Astrocyte (in vitro differentiated cells and primary cell): ENCODE data around the gene DDTL. TPM values are rescaled to one million over a fixed set of nuclear protein-coding genes. Genes with fewer than 3 reads are reported as not detected.

Source experiments
- DNase-seq: peaks from one replicate; pipeline ENCODE4 v3.0.0-alpha.2; 2010; ENCODE audit warnings: low read depth
- FAIRE-seq: peaks from 2 replicates; lab custom pipeline; 2011; peaks lifted over from hg19 to GRCh38; lab: Jason Lieb, UNC
- H2AFZ ChIP-seq: 2 replicates; pipeline ENCODE4 v1.6.0; 2012; ENCODE audit warnings: low read depth, low read length, inconsistent platforms
- H3K27ac ChIP-seq: 2 replicates; pipeline ENCODE4 v1.5.1; 2011; ENCODE audit warnings: low read depth, low read length, inconsistent platforms
- H3K27me3 ChIP-seq: 2 replicates; pipeline ENCODE4 v1.6.0; 2011; ENCODE audit warnings: low read length, inconsistent platforms; ENCODE audit not compliant: insufficient read depth
- H3K36me3 ChIP-seq: 2 replicates; pipeline ENCODE4 v1.5.1; 2011; ENCODE audit warnings: low read length, inconsistent platforms; ENCODE audit not compliant: insufficient read depth
- H3K4me1 ChIP-seq: 2 replicates; pipeline ENCODE4 v1.5.1; 2011; ENCODE audit warnings: low read length, inconsistent platforms; ENCODE audit not compliant: insufficient read depth
- H3K4me2 ChIP-seq: 2 replicates; pipeline ENCODE4 v1.6.0; 2012; ENCODE audit warnings: low read length, inconsistent platforms
- H3K4me3 ChIP-seq: 2 replicates; pipeline ENCODE4 v1.5.1; 2011; ENCODE audit warnings: low read depth, mild to moderate bottlenecking, low read length, inconsistent platforms; ENCODE audit not compliant: insufficient read depth
- H3K79me2 ChIP-seq: 2 replicates; pipeline ENCODE4 v1.6.0; 2012; ENCODE audit warnings: mild to moderate bottlenecking, low read length, inconsistent platforms; ENCODE audit not compliant: insufficient read depth
- H3K9ac ChIP-seq: 2 replicates; pipeline ENCODE4 v1.6.0; 2012; ENCODE audit warnings: mild to moderate bottlenecking, low read length, inconsistent platforms
- H3K9me3 ChIP-seq: 2 replicates; pipeline ENCODE4 v1.5.1; 2012; ENCODE audit warnings: low read depth, mild to moderate bottlenecking, low read length, inconsistent platforms; ENCODE audit not compliant: insufficient read depth
- H4K20me1 ChIP-seq: 2 replicates; pipeline ENCODE4 v1.6.0; 2012; ENCODE audit warnings: low read length, inconsistent platforms; ENCODE audit not compliant: insufficient read depth
- H3K27ac Mint-ChIP-seq: one replicate; pipeline ENCODE4 v1.8.0; 2021; ENCODE audit warnings: mild to moderate bottlenecking, mixed read lengths; ENCODE audit not compliant: unreplicated experiment
- H3K27me3 Mint-ChIP-seq: one replicate; pipeline ENCODE4 v1.8.0; 2021; ENCODE audit warnings: low read depth, mixed read lengths; ENCODE audit not compliant: unreplicated experiment
- H3K36me3 Mint-ChIP-seq: one replicate; pipeline ENCODE4 v1.8.0; 2021; ENCODE audit warnings: low read depth, mixed read lengths; ENCODE audit not compliant: unreplicated experiment
- H3K4me1 Mint-ChIP-seq: one replicate; pipeline ENCODE4 v1.8.0; 2021; ENCODE audit warnings: low read depth, mixed read lengths; ENCODE audit not compliant: unreplicated experiment
- H3K4me3 Mint-ChIP-seq: one replicate; pipeline ENCODE4 v1.8.0; 2021; ENCODE audit warnings: mild to moderate bottlenecking, moderate library complexity, mixed read lengths; ENCODE audit not compliant: unreplicated experiment
- H3K9me3 Mint-ChIP-seq: one replicate; pipeline ENCODE4 v1.8.0; 2021; ENCODE audit warnings: mild to moderate bottlenecking, mixed read lengths; ENCODE audit not compliant: unreplicated experiment
- CTCF ChIP-seq: IDR thresholded peaks from 2 replicates; pipeline ENCODE4 v1.5.1; 2011; ENCODE audit warnings: low read depth, mild to moderate bottlenecking, inconsistent platforms, low read length, moderate library complexity; ENCODE audit not compliant: insufficient read depth
- EZH2 ChIP-seq: IDR thresholded peaks from 2 replicates; pipeline ENCODE4 v1.6.1; 2012; ENCODE audit warnings: mild to moderate bottlenecking, low read length, inconsistent platforms; ENCODE audit not compliant: insufficient read depth
- total RNA-seq: library from RNA; stranded (reverse); gene quantifications from 2 replicates; pipeline ENCODE4 v1.2.1, GENCODE V29; 2021

DDTL gene
- total RNA-seq, 1 donor from 2014 or later: 0.75 TPM

- no peaks in the 10 kb centered on the region for H3K9me3 Mint-ChIP-seq
- no peaks in the 10 kb centered on the region for H3K36me3 ChIP-seq
- H2AFZ ChIP-seq: no peak overlapping the region
- H3K9ac ChIP-seq: no peak overlapping the region
- H3K79me2 ChIP-seq: peaks cover 17% of the 10 kb centered on the region
- peaks cover 18% of the 10 kb centered on the region for H3K27me3 Mint-ChIP-seq
- peaks cover 4% of the 10 kb centered on the region for H3K4me1 Mint-ChIP-seq
- H3K4me3 Mint-ChIP-seq: no peak overlapping the region
- H3K9me3 ChIP-seq: no peaks in the 10 kb centered on the region
- H3K27ac Mint-ChIP-seq: no peak overlapping the region
- H3K4me3 ChIP-seq: no peak overlapping the region
- H4K20me1 ChIP-seq: peaks cover 8% of the 10 kb centered on the region
- TF ChIP-seq CTCF: no peak
- TF ChIP-seq EZH2: no peak
- H3K27ac ChIP-seq: no peak overlapping the region
- FAIRE-seq (no peak), DNase-seq (no peak)
- no peaks in the 10 kb centered on the region for H3K27me3 ChIP-seq
- H3K4me2 ChIP-seq: no peak overlapping the region
- H3K36me3 Mint-ChIP-seq: peaks cover 1% of the 10 kb centered on the region
- peaks cover 12% of the 10 kb centered on the region for H3K4me1 ChIP-seq
Observed at GRCh38 chr22:24008381-24009226, 41.9 kb downstream of the DDTL start.

GRCh38 chr22:24009227-24010017 is 42.7 kb downstream of the DDTL start:
- Histone ChIP-seq H3K36me3 (no peaks in the 10 kb centered on the region), H4K20me1 (peaks cover 14% of the 10 kb centered on the region), H3K4me3 (no peak overlapping the region), H3K27ac (no peak overlapping the region), H3K4me2 (no peak overlapping the region), H3K27me3 (no peaks in the 10 kb centered on the region), H3K9ac (no peak overlapping the region), H3K9me3 (no peaks in the 10 kb centered on the region), H3K4me1 (peaks cover 12% of the 10 kb centered on the region), H3K79me2 (peaks cover 24% of the 10 kb centered on the region), H2AFZ (no peak overlapping the region)
- Mint-ChIP-seq H3K4me3 (no peak overlapping the region), H3K4me1 (peaks cover 4% of the 10 kb centered on the region), H3K36me3 (peaks cover 1% of the 10 kb centered on the region), H3K27ac (no peak overlapping the region), H3K9me3 (no peaks in the 10 kb centered on the region), H3K27me3 (peaks cover 13% of the 10 kb centered on the region)
- DNase-seq (no peak), FAIRE-seq (no peak)
- TF ChIP-seq CTCF (no peak), EZH2 (no peak)
